ENCODE data around the gene MRRF. TPM values are rescaled to one million over a fixed set of nuclear protein-coding genes. Genes with fewer than 3 reads are reported as not detected.

The MRRF gene
- total RNA-seq, 1 donor from 2014 or later: 55.2 TPM

GRCh38 chr9:122232796-122233306 is 31.8 kb upstream of the MRRF start:
- Mint-ChIP-seq H3K27me3 (peaks cover 7% of the 10 kb centered on the region), H3K4me1 (peaks cover 2% of the 10 kb centered on the region), H3K27ac (no peak overlapping the region), H3K36me3 (ENCODE audit: low read depth) (no peaks in the 10 kb centered on the region), H3K4me3 (no peak overlapping the region), H3K9me3 (no peaks in the 10 kb centered on the region)
- ATAC-seq (ENCODE audit: low read depth) (no peak), DNase-seq (no peak)
- TF ChIP-seq CTCF (IDR thresholded peaks at IDR 0.05): no peak
- intact Hi-C loops (cut with micrococcal nuclease): no loop called here
- ChIA-PET POLR2A (interaction anchor here (0.6 kb wide), 1 partner anchor 134 kb away, joined by 4 read pairs; no protein-coding TSS in a partner anchor), CTCF (no interaction called here)

- ATAC-seq (ENCODE audit: low read depth): no peak
- ChIA-PET POLR2A (no interaction called here), CTCF (no interaction called here)
- intact Hi-C loops (cut with micrococcal nuclease): no loop called here
- peaks cover 7% of the 10 kb centered on the region for H3K27me3 Mint-ChIP-seq
- no peaks in the 10 kb centered on the region for H3K4me1 Mint-ChIP-seq
- no peak for TF ChIP-seq CTCF (IDR thresholded peaks at IDR 0.05)
- H3K36me3 Mint-ChIP-seq (ENCODE audit: low read depth): peaks cover 10% of the 10 kb centered on the region
- no peaks in the 10 kb centered on the region for H3K9me3 Mint-ChIP-seq
- H3K4me3 Mint-ChIP-seq: no peak overlapping the region
- DNase-seq: no peak
- no peak overlapping the region for H3K27ac Mint-ChIP-seq
These were observed 30.5 kb upstream of the MRRF start for GRCh38 chr9:122234022-122234748.

GRCh38 chr9:122236681-122237080 is 28.0 kb upstream of the MRRF start:
- ChIA-PET POLR2A (no interaction called here), CTCF (no interaction called here)
- no peak for TF ChIP-seq CTCF (IDR thresholded peaks at IDR 0.05)
- ATAC-seq (ENCODE audit: low read depth): no peak
- Mint-ChIP-seq H3K27me3 (peaks cover 7% of the 10 kb centered on the region), H3K9me3 (no peaks in the 10 kb centered on the region), H3K4me3 (no peak overlapping the region), H3K36me3 (ENCODE audit: low read depth) (peaks cover 33% of the 10 kb centered on the region), H3K4me1 (no peaks in the 10 kb centered on the region), H3K27ac (no peak overlapping the region)
- no peak for DNase-seq
- intact Hi-C loops (cut with micrococcal nuclease): no loop called here

- no peak for TF ChIP-seq CTCF (IDR thresholded peaks at IDR 0.05)
- Mint-ChIP-seq H3K4me1 (no peaks in the 10 kb centered on the region), H3K27me3 (no peaks in the 10 kb centered on the region), H3K36me3 (ENCODE audit: low read depth) (peaks cover 63% of the 10 kb centered on the region), H3K27ac (no peak overlapping the region), H3K9me3 (no peaks in the 10 kb centered on the region), H3K4me3 (no peak overlapping the region)
- DNase-seq (no peak), ATAC-seq (ENCODE audit: low read depth) (no peak)
- POLR2A ChIA-PET: no interaction called here
- CTCF ChIA-PET: no interaction called here
- intact Hi-C loops (cut with micrococcal nuclease): no loop called here
These were observed 25.0 kb upstream of the MRRF start for GRCh38 chr9:122239722-122240121.

GRCh38 chr9:122244349-122244748 is 20.3 kb upstream of the MRRF start:
- no peak for DNase-seq
- intact Hi-C loops (cut with micrococcal nuclease): no loop called here
- peaks cover 83% of the 10 kb centered on the region for H3K36me3 Mint-ChIP-seq (ENCODE audit: low read depth)
- CTCF ChIA-PET: no interaction called here
- H3K4me3 Mint-ChIP-seq: no peak overlapping the region
- no peaks in the 10 kb centered on the region for H3K9me3 Mint-ChIP-seq
- H3K27me3 Mint-ChIP-seq: no peaks in the 10 kb centered on the region
- no peak for TF ChIP-seq CTCF (IDR thresholded peaks at IDR 0.05)
- no peak overlapping the region for H3K27ac Mint-ChIP-seq
- no peaks in the 10 kb centered on the region for H3K4me1 Mint-ChIP-seq
- POLR2A ChIA-PET: no interaction called here
- ATAC-seq (ENCODE audit: low read depth): no peak

Data from activated B cell treated with CpG ODN at 0.5 μM for 24 hours (primary cell).